Neural progenitor cell (in vitro differentiated cells): ENCODE results near the gene MMP11.

Experiments
- CTCF ChIP-seq: fragments of 200-600 bp; sonication (generic); IDR thresholded peaks from 2 replicates; pipeline ENCODE4 v1.5.1; 2017; ENCODE audit warnings: antibody characterized with exemption, mild to moderate bottlenecking
- EZH2 ChIP-seq: fragments of 200-600 bp; sonication (generic); IDR thresholded peaks from 2 replicates; pipeline ENCODE4 v1.6.1; 2017; ENCODE audit warnings: antibody characterized with exemption, mild to moderate bottlenecking, moderate library complexity

DNA sequence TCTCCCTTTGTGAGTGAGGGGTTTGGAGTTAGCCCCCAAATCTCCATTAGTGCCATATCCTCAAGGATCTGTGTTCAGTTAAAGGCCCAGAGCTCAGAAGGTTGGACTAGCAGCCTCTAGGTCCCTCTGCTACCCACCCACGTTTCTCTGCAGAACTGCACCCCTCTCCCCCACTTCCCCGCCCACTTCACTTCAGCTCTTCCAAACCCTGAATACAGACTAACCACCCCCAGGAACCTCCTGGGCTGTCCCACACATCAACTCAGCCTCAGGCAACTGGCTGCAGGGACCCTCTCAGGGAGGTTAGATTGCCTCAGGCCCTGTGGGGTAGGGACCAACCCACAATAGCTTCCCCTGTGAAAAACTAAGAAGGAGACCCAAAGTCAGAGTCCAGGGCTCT is 19.3 kb upstream of the MMP11 start:
- TF ChIP-seq EZH2 (no peak), CTCF (no peak)
